Osteoblast (primary cell): ENCODE data around the gene LCNL1. TPM values are rescaled to one million over a fixed set of nuclear protein-coding genes. Genes with fewer than 3 reads are reported as not detected.

Experiments used
- DNase-seq: peaks from one replicate; pipeline ENCODE4 v3.0.0; 2011; ENCODE audit warnings: low spot score, mixed read lengths; ENCODE audit not compliant: insufficient read length; ENCODE audit errors: missing footprints
- H2AFZ ChIP-seq: 2 replicates; pipeline ENCODE4 v1.6.0; 2011; ENCODE audit warnings: mild to moderate bottlenecking, low read length
- H3K27ac ChIP-seq: 2 replicates; pipeline ENCODE4 v1.5.1; 2011; ENCODE audit warnings: mild to moderate bottlenecking, low read depth, low read length, moderate library complexity
- H3K27me3 ChIP-seq: 2 replicates; pipeline ENCODE4 v1.6.0; 2012; ENCODE audit warnings: mild to moderate bottlenecking, control low read depth, inconsistent platforms, low read length, moderate library complexity; ENCODE audit not compliant: insufficient read depth
- H3K36me3 ChIP-seq: 2 replicates; pipeline ENCODE4 v1.5.1; 2011; ENCODE audit warnings: mild to moderate bottlenecking, low read length, control low read depth, moderate library complexity; ENCODE audit not compliant: insufficient read depth
- H3K4me1 ChIP-seq: 2 replicates; pipeline ENCODE4 v1.5.1; 2011; ENCODE audit warnings: mild to moderate bottlenecking, low read length, control low read depth, moderate library complexity; ENCODE audit not compliant: insufficient read depth
- H3K4me2 ChIP-seq: 2 replicates; pipeline ENCODE4 v1.6.0; 2011; ENCODE audit warnings: mild to moderate bottlenecking, low read length; ENCODE audit not compliant: insufficient read depth
- H3K4me3 ChIP-seq: fragments of 200-600 bp; sonication (generic); 3 replicates; pipeline ENCODE4 v1.5.1; 2012; ENCODE audit warnings: mild to moderate bottlenecking, low read length, inconsistent platforms; ENCODE audit not compliant: insufficient read depth
- H3K79me2 ChIP-seq: 2 replicates; pipeline ENCODE4 v1.6.0; 2012; ENCODE audit warnings: mild to moderate bottlenecking, low read length, control low read depth, inconsistent platforms; ENCODE audit not compliant: insufficient read depth
- H3K9me3 ChIP-seq: 2 replicates; pipeline ENCODE4 v1.5.1; 2011; ENCODE audit warnings: low read depth, low read length, control low read depth
- H4K20me1 ChIP-seq: 2 replicates; pipeline ENCODE4 v1.6.0; 2012; ENCODE audit warnings: mild to moderate bottlenecking, low read length, control low read depth; ENCODE audit not compliant: insufficient read depth
- total RNA-seq: library from RNA; depleted of rRNA; stranded (reverse); fragments of >200 nt; gene quantifications from 2 replicates; pipeline ENCODE4 v1.2.3, GENCODE V29; 2012
- TF ChIP-seq, protein P1 (sequence below): IDR thresholded peaks from 2 replicates; pipeline ENCODE4 v1.5.1; 2011; ENCODE audit warnings: mild to moderate bottlenecking, low read depth, low read length, moderate library complexity; ENCODE audit errors: extremely low read depth

LCNL1 gene
- total RNA-seq, 1 donor: 5.4 TPM

DNA sequence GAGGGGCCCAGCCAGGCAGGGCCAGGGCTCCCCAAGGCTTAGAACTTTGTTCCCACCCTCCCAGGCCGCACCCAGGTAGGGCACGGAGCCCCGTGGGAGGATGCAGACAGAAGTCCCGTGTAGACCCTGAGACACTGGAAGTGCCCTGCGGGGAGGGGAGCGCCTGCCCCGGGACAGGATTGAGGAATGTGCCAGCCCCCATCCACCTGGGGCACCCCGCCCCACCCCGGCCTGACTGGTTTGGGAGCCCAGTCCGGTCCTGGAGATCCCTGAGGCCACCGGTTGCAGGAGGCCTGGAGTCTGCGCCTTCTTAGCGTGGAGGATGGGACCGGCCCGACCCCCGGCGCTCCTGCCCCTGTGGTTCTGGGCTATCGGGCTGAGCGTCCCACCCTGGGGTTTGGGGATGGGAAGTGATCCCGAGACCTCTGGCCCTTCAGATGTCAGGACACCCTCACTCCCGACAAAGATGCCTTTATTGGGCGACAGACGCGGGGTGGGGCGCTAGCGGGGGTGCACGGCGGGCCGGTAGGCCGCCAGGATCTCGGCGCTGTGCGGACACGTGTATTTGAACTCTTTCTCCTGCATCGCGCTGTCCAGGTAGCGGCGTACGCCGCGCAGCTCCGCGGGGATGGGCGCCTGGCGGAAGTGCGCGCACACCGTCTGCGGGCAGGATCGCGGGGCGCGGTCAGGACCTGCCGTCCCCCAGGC is 11.5 kb downstream of the LCNL1 start:
- Histone ChIP-seq H4K20me1 (peaks cover 2% of the 10 kb centered on the region), H3K4me2 (no peak overlapping the region), H3K79me2 (peaks cover 10% of the 10 kb centered on the region), H2AFZ (no peak overlapping the region), H3K27me3 (no peaks in the 10 kb centered on the region), H3K9me3 (no peaks in the 10 kb centered on the region), H3K36me3 (no peaks in the 10 kb centered on the region), H3K4me3 (no peak overlapping the region), H3K27ac (no peak overlapping the region), H3K4me1 (peaks cover 34% of the 10 kb centered on the region)
- TF ChIP-seq, protein P1, sequence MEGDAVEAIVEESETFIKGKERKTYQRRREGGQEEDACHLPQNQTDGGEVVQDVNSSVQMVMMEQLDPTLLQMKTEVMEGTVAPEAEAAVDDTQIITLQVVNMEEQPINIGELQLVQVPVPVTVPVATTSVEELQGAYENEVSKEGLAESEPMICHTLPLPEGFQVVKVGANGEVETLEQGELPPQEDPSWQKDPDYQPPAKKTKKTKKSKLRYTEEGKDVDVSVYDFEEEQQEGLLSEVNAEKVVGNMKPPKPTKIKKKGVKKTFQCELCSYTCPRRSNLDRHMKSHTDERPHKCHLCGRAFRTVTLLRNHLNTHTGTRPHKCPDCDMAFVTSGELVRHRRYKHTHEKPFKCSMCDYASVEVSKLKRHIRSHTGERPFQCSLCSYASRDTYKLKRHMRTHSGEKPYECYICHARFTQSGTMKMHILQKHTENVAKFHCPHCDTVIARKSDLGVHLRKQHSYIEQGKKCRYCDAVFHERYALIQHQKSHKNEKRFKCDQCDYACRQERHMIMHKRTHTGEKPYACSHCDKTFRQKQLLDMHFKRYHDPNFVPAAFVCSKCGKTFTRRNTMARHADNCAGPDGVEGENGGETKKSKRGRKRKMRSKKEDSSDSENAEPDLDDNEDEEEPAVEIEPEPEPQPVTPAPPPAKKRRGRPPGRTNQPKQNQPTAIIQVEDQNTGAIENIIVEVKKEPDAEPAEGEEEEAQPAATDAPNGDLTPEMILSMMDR: no peak
- no peak for DNase-seq

DNA sequence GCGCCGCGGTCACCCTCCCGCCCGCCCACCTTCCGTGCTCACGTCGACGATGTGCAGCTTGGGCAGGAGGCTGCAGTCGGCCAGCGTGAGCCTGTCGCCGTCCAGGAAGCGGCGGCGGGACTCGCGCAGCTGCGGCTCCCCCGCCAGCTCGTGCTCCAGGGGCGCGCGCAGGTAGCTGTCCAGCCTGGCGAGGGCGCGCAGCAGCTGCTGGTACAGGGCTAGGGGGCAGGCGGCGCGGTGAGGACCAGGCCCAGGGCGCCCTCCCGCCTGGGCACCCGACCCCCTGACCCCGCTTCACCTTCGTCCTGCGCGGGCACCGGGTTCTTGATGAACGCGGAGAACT is 12.1 kb downstream of the LCNL1 start:
- no peak overlapping the region for H2AFZ ChIP-seq
- no peak overlapping the region for H3K4me3 ChIP-seq
- no peak for DNase-seq
- peaks cover 2% of the 10 kb centered on the region for H4K20me1 ChIP-seq
- no peaks in the 10 kb centered on the region for H3K36me3 ChIP-seq
- peaks cover 10% of the 10 kb centered on the region for H3K79me2 ChIP-seq
- H3K9me3 ChIP-seq: no peaks in the 10 kb centered on the region
- H3K27me3 ChIP-seq: no peaks in the 10 kb centered on the region
- no peak overlapping the region for H3K27ac ChIP-seq
- H3K4me1 ChIP-seq: peaks cover 35% of the 10 kb centered on the region
- no peak overlapping the region for H3K4me2 ChIP-seq
- TF ChIP-seq, protein P1: no peak

DNA sequence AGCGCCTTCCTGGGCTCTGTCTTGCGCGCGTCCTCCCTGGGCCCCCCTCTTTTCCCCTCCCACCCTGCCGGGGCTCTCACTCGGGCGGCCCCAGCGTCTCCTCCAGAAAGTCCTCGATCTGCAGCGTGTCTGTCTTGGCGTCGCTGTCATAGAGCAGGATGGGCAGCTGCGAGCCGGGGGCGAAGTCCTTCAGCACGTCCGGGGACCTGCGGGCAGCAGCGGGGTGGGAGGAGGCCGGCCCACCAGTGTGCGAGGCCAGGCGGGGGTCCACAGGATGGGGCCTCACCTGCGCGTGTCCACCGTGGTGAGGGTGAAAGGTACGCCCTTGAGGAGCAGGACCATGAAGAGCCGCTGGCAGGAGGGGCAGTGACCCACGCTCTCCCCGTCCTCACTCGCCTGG is 12.6 kb downstream of the LCNL1 start:
- DNase-seq: no peak
- Histone ChIP-seq H2AFZ (no peak overlapping the region), H3K4me2 (peak overlapping the region; percentile 64), H3K36me3 (no peaks in the 10 kb centered on the region), H3K4me1 (peaks cover 40% of the 10 kb centered on the region), H3K27ac (no peak overlapping the region), H3K27me3 (no peaks in the 10 kb centered on the region), H3K4me3 (no peak overlapping the region), H3K79me2 (peaks cover 10% of the 10 kb centered on the region), H3K9me3 (no peaks in the 10 kb centered on the region), H4K20me1 (peaks cover 2% of the 10 kb centered on the region)
- TF ChIP-seq, protein P1: no peak

DNA sequence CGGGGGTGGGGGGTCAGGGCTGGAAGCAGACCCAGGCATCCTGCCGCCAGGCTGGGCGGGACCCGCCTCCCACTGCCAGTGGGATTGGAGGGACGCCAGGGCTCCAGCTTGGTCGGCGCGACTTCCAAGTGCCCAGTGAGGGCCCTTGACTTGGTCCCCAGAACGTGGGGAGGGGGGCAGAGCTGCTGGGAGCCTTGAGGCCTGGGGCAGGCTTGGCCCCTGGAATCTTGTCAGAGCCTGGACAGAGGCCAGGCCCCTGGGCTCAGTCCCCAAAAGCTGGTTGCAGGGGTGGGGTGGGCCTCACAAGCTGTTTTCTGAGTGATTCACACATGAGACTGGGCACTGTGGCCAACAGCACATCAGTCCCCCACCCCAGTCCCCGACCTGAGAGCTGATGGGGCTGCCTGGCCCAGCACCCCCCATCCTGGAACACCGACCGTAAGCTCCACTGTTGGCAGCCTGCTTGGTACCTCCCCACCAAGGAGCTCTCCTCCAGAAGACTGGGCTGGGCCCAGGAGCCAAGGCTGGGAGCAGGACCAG is 13.0 kb downstream of the LCNL1 start:
- H3K36me3 ChIP-seq: no peaks in the 10 kb centered on the region
- peaks cover 2% of the 10 kb centered on the region for H4K20me1 ChIP-seq
- H3K79me2 ChIP-seq: peaks cover 10% of the 10 kb centered on the region
- H3K27me3 ChIP-seq: no peaks in the 10 kb centered on the region
- no peak overlapping the region for H2AFZ ChIP-seq
- TF ChIP-seq, protein P1: no peak
- H3K27ac ChIP-seq: no peak overlapping the region
- DNase-seq: peak; percentile 99
- H3K4me1 ChIP-seq: peaks cover 44% of the 10 kb centered on the region
- no peaks in the 10 kb centered on the region for H3K9me3 ChIP-seq
- H3K4me2 ChIP-seq: peak overlapping the region; percentile 64
- H3K4me3 ChIP-seq: peak overlapping the region; percentile 27
